Esophagus muscularis mucosa (tissue), 4 donors: Measurements from ENCODE around the gene ACTL6B. TPM values are rescaled to one million over a fixed set of nuclear protein-coding genes. Genes with fewer than 3 reads are reported as not detected.

Experiments used
- DNase-seq: peaks from one replicate; pipeline ENCODE4 v3.0.0-alpha.2; 2017; ENCODE audit errors: extremely low spot score
- H3K27ac ChIP-seq, 4 donors: fragments of 200-600 bp; sonication (generic); replicated peaks in 1 of 4; 1 replicate in 3 of 4; 2 replicates in 1 of 4; pipeline ENCODE4 v1.5.1; 2016 to 2019; ENCODE audit warnings: mild to moderate bottlenecking in 1 of 4
- H3K27me3 ChIP-seq, 4 donors: fragments of 200-600 bp; sonication (generic); one replicate each; pipeline versions ENCODE4 v1.5.1 to v1.6.0; 2016 to 2019
- H3K36me3 ChIP-seq, 4 donors: fragments of 200-600 bp; sonication (generic); one replicate each; pipeline ENCODE4 v1.5.1; 2016 to 2019
- H3K4me1 ChIP-seq, 4 donors: fragments of 200-600 bp; sonication (generic); one replicate each; pipeline ENCODE4 v1.5.1; 2016 to 2019
- H3K4me3 ChIP-seq, 4 donors: fragments of 200-600 bp; sonication (generic); 1 replicate in 2 of 4; 2 replicates in 2 of 4; pipeline ENCODE4 v1.5.1; 2016 to 2019; ENCODE audit warnings: mild to moderate bottlenecking in 4 of 4, moderate library complexity in 1 of 4
- H3K9me3 ChIP-seq, 4 donors: fragments of 200-600 bp; sonication (generic); 1 replicate in 3 of 4; 2 replicates in 1 of 4; pipeline ENCODE4 v1.5.1; 2016 to 2019
- CTCF ChIP-seq, 3 experiments: fragments of 200-600 bp in 2 of 3; fragments of 450-650 bp in 1 of 3; sonication (generic) in 2 of 3; IDR thresholded peaks; one replicate each; pipeline ENCODE4 v1.5.1; 2017 to 2019; ENCODE audit warnings: antibody characterized with exemption in 3 of 3, mild to moderate bottlenecking in 2 of 3, moderate library complexity in 1 of 3
- EP300 ChIP-seq: sonication (generic); formaldehyde crosslinking; IDR thresholded peaks from one replicate; pipeline ENCODE4 v1.6.1; 2017; ENCODE audit warnings: antibody characterized with exemption
- POLR2A ChIP-seq: fragments of 450-650 bp; IDR thresholded peaks from one replicate; pipeline ENCODE4 v1.6.1; 2017; ENCODE audit warnings: antibody characterized with exemption, moderate library complexity, mild to moderate bottlenecking, low read depth
- POLR2AphosphoS5 ChIP-seq, 2 donors: sonication (generic); formaldehyde crosslinking; IDR thresholded peaks; one replicate each; pipeline ENCODE4 v1.6.1; 2017; ENCODE audit warnings: antibody characterized with exemption in 2 of 2
- WGBS: methylation state at CpG from one replicate; pipeline ENCODE4 v1.1.5; 2018; 5-methylcytosine and 5-hydroxymethylcytosine counted together
- intact Hi-C: fragments of 100-400 bp; cut with DNase I; formaldehyde crosslinking; loops from one replicate; pipeline ENCODE4 v1.15.1; 2023
- total RNA-seq, 4 donors: library from RNA; depleted of rRNA; stranded (reverse); fragments of >200 nt; gene quantifications; one replicate each; pipeline versions ENCODE4 v1.1.0 to v1.2.1, GENCODE V29; 2016

ACTL6B gene
- total RNA-seq, 4 donors from 2014 or later: not detected

GRCh38 chr7:100674411-100675104 is 18.3 kb upstream of the ACTL6B start:
- under 1% methylated on average over 21 of the region's 43 CpGs for WGBS
- Histone ChIP-seq H3K4me3 (peak overlapping the region; percentile 88 to 96 (median 96)), H3K36me3 (peaks cover 26 to 32% (median 32%) of the 10 kb centered on the region in 4 donors), H3K9me3 (no peaks in the 10 kb centered on the region), H3K27ac (peak overlapping the region; percentile 98 to 100 (median 98)), H3K27me3 (no peaks in the 10 kb centered on the region), H3K4me1 (peaks cover 17 to 50% (median 45%) of the 10 kb centered on the region in 4 donors)
- no peak for TF ChIP-seq CTCF (IDR thresholded peaks at IDR 0.05)
- no peak for TF ChIP-seq EP300
- TF ChIP-seq POLR2A: no peak
- TF ChIP-seq POLR2AphosphoS5 (IDR thresholded peaks at IDR 0.05): no peak
- DNase-seq: no peak
- intact Hi-C loops: loop anchor here (5.0 kb wide), 1 partner anchor 62 kb away; the partner anchor contains the start of gene MOSPD3

- Histone ChIP-seq H3K9me3 (no peaks in the 10 kb centered on the region), H3K4me3 (peak overlapping the region; percentile 88 to 96 (median 96)), H3K27me3 (no peaks in the 10 kb centered on the region), H3K27ac (peak overlapping the region; percentile 98 to 100 (median 98)), H3K4me1 (peaks cover 17 to 44% (median 39%) of the 10 kb centered on the region in 4 donors), H3K36me3 (peaks cover 26 to 27% (median 26%) of the 10 kb centered on the region in 4 donors)
- no peak for TF ChIP-seq CTCF (IDR thresholded peaks at IDR 0.05)
- no peak for TF ChIP-seq EP300
- TF ChIP-seq POLR2AphosphoS5 (IDR thresholded peaks at IDR 0.05): no peak
- TF ChIP-seq POLR2A: no peak
- under 1% methylated on average over 24 of the region's 34 CpGs for WGBS
- intact Hi-C loops: loop anchor here (5.0 kb wide), 1 partner anchor 62 kb away; the partner anchor contains the start of gene MOSPD3
- DNase-seq: no peak
These were observed 17.7 kb upstream of the ACTL6B start for GRCh38 chr7:100673942-100674410.

DNA sequence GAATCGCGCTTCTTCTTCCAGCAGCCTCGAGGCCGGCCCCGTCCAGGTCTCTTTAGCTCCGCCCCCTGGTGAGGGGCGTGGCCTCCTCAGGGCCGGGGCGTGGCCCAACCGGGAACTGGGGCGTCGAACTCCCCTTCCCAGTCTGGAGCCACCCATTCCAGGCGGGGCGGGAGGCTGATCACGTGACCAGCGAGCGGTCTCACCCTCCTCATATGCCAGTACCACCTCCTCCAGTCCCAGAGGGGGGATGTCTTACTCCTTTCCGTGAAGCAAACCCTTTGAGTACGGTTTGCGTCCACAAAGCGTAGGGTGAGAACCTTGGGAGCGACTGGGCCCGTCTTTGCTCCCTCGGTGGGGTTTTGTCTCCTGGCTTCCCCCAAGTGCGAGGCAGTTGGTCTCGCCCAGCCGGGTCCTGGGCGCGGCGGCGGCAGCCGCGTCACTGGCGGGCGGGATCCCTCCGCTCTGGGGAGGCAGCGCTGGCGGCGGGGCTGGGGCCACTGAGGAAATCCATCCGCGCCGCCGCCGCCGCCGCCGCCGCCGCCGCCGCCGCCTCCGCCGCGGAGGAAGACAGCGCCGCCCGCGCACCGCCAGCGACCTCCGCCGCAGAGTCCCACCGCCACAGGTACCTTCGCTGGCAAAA is 17.2 kb upstream of the ACTL6B start, which contains the start of gene GNB2:
TSS of gene GNB2 (plus strand) at position 439 of the 640 bp plus-strand sequence. CDS start 2,526 bp downstream, outside the sequence.
- intact Hi-C loops: loop anchor here (5.0 kb wide), 1 partner anchor 61 kb away; the partner anchor contains the start of gene MOSPD3

More for the DNA sequence above, 17.2 kb upstream of the ACTL6B start, which contains the start of gene GNB2:
- DNase-seq: peak; percentile 100
- Histone ChIP-seq H3K4me3 (peak within 1 kb of the TSS; percentile 88 to 96 (median 96)), H3K27ac (peak within 1 kb of the TSS; percentile 98 to 100 (median 98)), H3K36me3 (peaks cover 20 to 21% (median 21%) of the 10 kb centered on the region in 4 donors), H3K27me3 (no peaks in the 10 kb centered on the region), H3K9me3 (no peaks in the 10 kb centered on the region), H3K4me1 (peaks cover 17 to 39% (median 35%) of the 10 kb centered on the region in 4 donors)
- WGBS: 0% methylated on average over 19 of the region's 65 CpGs
- TF ChIP-seq POLR2A: peak; percentile 56
- peak; percentile 10 for TF ChIP-seq EP300
- peak; percentile 89 to 92 for TF ChIP-seq POLR2AphosphoS5 (IDR thresholded peaks at IDR 0.05)
- TF ChIP-seq CTCF (IDR thresholded peaks at IDR 0.05): peak in 1 of 3 experiments; percentile 10
